Aorta (tissue), 5 donors: ENCODE measurements around the gene SP1. TPM values are rescaled to one million over a fixed set of nuclear protein-coding genes. Genes with fewer than 3 reads are reported as not detected.
"Not testable (repeated sequence)": the region's sequence is repeated elsewhere in the genome, so short reads cannot be mapped to it uniquely, and the experiment has no call there.

Experiments
- ATAC-seq: fragments of 200-7000 bp; cut with Tn5 transposase; one replicate; pipeline ENCODE4 v1.9.1; 2022; ENCODE audit warnings: moderate library complexity; ENCODE audit not compliant: low FRiP score
- DNase-seq, 2 donors: peaks; one replicate each; pipeline ENCODE4 v3.0.0-alpha.2; 2020
- H3K27ac ChIP-seq, 2 donors: one replicate each; pipeline ENCODE4 v1.5.1; 2013; ENCODE audit warnings: low read length in 2 of 2, mild to moderate bottlenecking in 2 of 2, moderate library complexity in 2 of 2, control low read depth in 1 of 2, inconsistent platforms in 1 of 2, low read depth in 1 of 2
- H3K27me3 ChIP-seq, 2 donors: one replicate each; pipeline ENCODE4 v1.6.1; 2013; ENCODE audit warnings: control low read depth in 1 of 2, low read length in 1 of 2, mild to moderate bottlenecking in 1 of 2, moderate library complexity in 1 of 2; ENCODE audit not compliant: insufficient read depth in 2 of 2, control insufficient read depth in 1 of 2
- H3K36me3 ChIP-seq, 2 donors: one replicate each; pipeline ENCODE4 v1.6.1; 2013; ENCODE audit warnings: control low read depth in 1 of 2, low read length in 1 of 2, mild to moderate bottlenecking in 1 of 2; ENCODE audit not compliant: insufficient read depth in 2 of 2, control insufficient read depth in 1 of 2
- H3K4me1 ChIP-seq, 2 donors: one replicate each; pipeline ENCODE4 v1.6.1; 2013; ENCODE audit warnings: low read length in 2 of 2, control low read depth in 1 of 2, mild to moderate bottlenecking in 1 of 2, moderate library complexity in 1 of 2; ENCODE audit not compliant: insufficient read depth in 2 of 2, control insufficient read depth in 1 of 2
- H3K4me3 ChIP-seq, 2 donors: one replicate each; pipeline ENCODE4 v1.5.1; 2013; ENCODE audit warnings: low read length in 2 of 2, control low read depth in 1 of 2, mild to moderate bottlenecking in 1 of 2
- H3K9me3 ChIP-seq: one replicate; pipeline ENCODE4 v1.6.1; 2013; ENCODE audit warnings: mild to moderate bottlenecking, low read length; ENCODE audit not compliant: control insufficient read depth
- WGBS, 2 donors: extraction: QIAGEN DNeasy Blood & Tissue Kit; methylation state at CpG; one replicate each; pipeline ENCODE4 v1.1.7; 2013; 5-methylcytosine and 5-hydroxymethylcytosine counted together
- intact Hi-C, 2 donors: fragments of 100-400 bp; cut with DNase I; formaldehyde crosslinking; loops; one replicate each; pipeline versions ENCODE4 v1.14.2 to v1.15.0; 2022
- polyA plus RNA-seq, 2 donors: library from polyadenylated mRNA; stranded (reverse); fragments of 200-250 nt; gene quantifications; one replicate each; pipeline ENCODE4 v1.2.3, GENCODE V29; 2013
- total RNA-seq, 2 donors: library from RNA; stranded (reverse); fragmentation: NEBNext Ultra II Directional; extraction: Animal tissue kit (Norgen Biotek cat#: 25700); gene quantifications; one replicate each; pipeline ENCODE4 v1.2.1, GENCODE V29; 2021
- donor health status: healthy with polysubstance abuse.
- donor health status: Bipolar disorder and iron deficiency.
- donor health status: DM: no; HTN: no; CAD: no.
- donor health status: DM: no; HTN: no; CAD: no.
- donor health status: DM: yes; HTN: yes; CAD: no.

Gene SP1
- total and polyA plus RNA-seq, 4 donors = 7.4 to 83.1 (median 40.3) TPM

- WGBS, 2 donors = 85 to 91% methylated on average over 4 of the region's 4 CpGs
- no peak overlapping the region for H3K4me3 ChIP-seq
- H3K4me1 ChIP-seq = no peaks in the 10 kb centered on the region
- H3K36me3 ChIP-seq = no peaks in the 10 kb centered on the region
- no peak for DNase-seq
- no peak for ATAC-seq
- H3K27ac ChIP-seq = no peak overlapping the region
- intact Hi-C loops = no loop called here
- no peaks in the 10 kb centered on the region for H3K27me3 ChIP-seq
- H3K9me3 ChIP-seq = no peaks in the 10 kb centered on the region
Measured at GRCh38 chr12:53388932-53389331, 9.0 kb downstream of the SP1 start.

DNA sequence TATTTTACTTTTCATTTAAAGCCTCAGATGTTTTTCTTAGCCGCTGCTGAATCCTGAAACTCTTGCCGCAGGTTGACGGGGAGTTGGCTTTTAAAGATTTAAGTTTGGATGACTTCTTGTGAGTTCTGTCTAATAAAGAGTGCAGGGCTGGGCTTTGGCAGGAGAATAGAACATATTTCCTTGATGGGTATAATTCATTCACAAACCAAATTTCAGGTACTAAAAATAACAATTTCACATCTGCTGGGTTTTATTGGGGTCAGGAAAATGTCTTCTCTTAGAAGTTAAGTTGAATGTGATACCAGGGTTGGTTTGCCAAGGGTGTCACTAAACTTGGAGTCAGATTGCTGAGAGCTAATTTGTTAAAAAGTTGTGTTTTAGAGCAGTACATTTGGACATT lies 9.7 kb downstream of the SP1 start:
- no peak for ATAC-seq
- H3K36me3 ChIP-seq = no peaks in the 10 kb centered on the region
- H3K27ac ChIP-seq = no peak overlapping the region
- 21 to 30% methylated on average over 3 of the region's 3 CpGs for WGBS, 2 donors
- no peaks in the 10 kb centered on the region for H3K27me3 ChIP-seq
- H3K4me3 ChIP-seq = peak overlapping the region in 1 of 2 donors; percentile 34
- DNase-seq = no peak
- intact Hi-C loops = no loop called here
- H3K4me1 ChIP-seq = no peaks in the 10 kb centered on the region
- H3K9me3 ChIP-seq = no peaks in the 10 kb centered on the region

DNA sequence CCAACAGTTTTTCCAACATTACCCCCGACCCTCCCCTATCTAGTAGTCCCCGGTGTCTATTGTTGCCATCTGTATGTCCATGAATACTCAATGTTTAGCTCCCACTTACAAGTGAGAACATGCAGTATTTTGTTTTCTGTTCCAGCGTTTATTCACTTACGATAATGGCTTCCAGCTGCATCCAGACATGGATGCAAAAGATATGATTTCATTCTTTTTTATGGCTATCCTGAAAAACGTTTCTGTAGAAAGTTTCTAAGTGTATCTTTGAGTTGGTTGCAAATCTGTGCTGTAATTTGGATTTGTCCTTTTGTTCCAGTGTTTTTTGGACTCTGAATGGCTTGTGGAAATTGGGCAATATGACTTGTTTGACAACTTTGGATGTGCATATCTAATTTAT lies 11.7 kb downstream of the SP1 start:
- WGBS, 2 donors = 41% methylated on average over 5 of the region's 5 CpGs
- ATAC-seq (no peak), DNase-seq (no peak)
- Histone ChIP-seq H3K4me1 (no peaks in the 10 kb centered on the region), H3K27me3 (no peaks in the 10 kb centered on the region), H3K27ac (no peak overlapping the region), H3K36me3 (no peaks in the 10 kb centered on the region), H3K4me3 (no peak overlapping the region), H3K9me3 (no peaks in the 10 kb centered on the region)
- intact Hi-C loops = no loop called here

DNA sequence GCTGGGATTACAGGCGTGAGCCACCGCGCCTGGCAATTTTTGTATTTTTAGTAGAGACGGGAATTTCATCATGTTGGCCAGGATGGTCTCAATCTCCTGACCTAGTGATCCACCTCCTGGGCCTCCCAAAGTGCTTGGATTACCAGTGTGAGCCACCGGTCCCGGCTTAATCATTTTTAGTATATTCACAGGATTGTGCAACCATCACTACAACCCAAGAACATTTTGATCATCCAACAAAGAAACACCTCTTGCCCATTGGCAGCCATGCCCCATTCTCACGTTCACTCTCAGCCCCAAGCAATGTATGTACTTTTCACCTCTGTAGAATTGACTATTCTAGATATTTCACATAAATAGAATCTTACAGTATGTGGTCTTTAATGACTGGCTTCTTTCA lies 19.9 kb downstream of the SP1 start:
- Histone ChIP-seq H3K4me3 (no peak overlapping the region), H3K4me1 (no peaks in the 10 kb centered on the region), H3K36me3 (no peaks in the 10 kb centered on the region), H3K27ac (no peak overlapping the region), H3K27me3 (no peaks in the 10 kb centered on the region), H3K9me3 (no peaks in the 10 kb centered on the region)
- intact Hi-C loops = no loop called here
- 96% methylated on average over 7 of the region's 7 CpGs for WGBS, 2 donors
- DNase-seq (no peak), ATAC-seq (no peak)

GRCh38 chr12:53402351-53402750 lies 22.4 kb downstream of the SP1 start:
- H3K9me3 ChIP-seq, ATAC-seq, H3K4me3 ChIP-seq, H3K36me3 ChIP-seq, intact Hi-C loops, H3K27ac ChIP-seq, H3K4me1 ChIP-seq, H3K27me3 ChIP-seq: not testable (repeated sequence)
- peak in 1 of 2 donors; percentile 40 for DNase-seq
- 95 to 97% methylated on average over 16 of the region's 16 CpGs for WGBS, 2 donors

DNA sequence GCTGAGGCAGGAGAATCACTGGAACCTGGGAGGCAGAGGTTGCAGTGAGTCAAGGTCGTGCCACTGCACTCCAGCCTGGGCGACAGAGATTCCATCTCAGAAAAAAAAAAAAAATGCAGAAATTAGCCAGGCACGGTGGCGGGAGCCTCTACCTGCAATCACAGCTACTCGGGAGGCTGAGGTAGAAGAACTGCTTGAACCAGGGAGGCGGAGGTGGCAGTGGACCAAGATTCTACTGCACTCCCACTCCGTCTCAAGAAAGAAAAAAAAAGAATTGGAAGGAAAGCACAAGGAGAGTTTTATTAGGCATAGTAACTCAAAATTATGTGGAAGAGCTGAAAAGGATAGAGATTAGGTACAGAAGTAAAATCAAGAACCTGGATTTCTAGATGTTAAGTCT lies 22.9 kb downstream of the SP1 start:
- Histone ChIP-seq H3K4me3 (no peak overlapping the region), H3K36me3 (no peaks in the 10 kb centered on the region), H3K27ac (no peak overlapping the region), H3K27me3 (no peaks in the 10 kb centered on the region), H3K4me1 (no peaks in the 10 kb centered on the region), H3K9me3 (no peaks in the 10 kb centered on the region)
- WGBS, 2 donors = 39 to 40% methylated on average over 7 of the region's 7 CpGs
- ATAC-seq (no peak), DNase-seq (peak in 1 of 2 donors; percentile 52)
- intact Hi-C loops = no loop called here

- intact Hi-C loops = no loop called here
- Histone ChIP-seq H3K36me3 (peaks cover 7 to 8% of the 10 kb centered on the region in 2 donors), H3K4me1 (peaks cover 0 to 2% of the 10 kb centered on the region in 2 donors), H3K9me3 (no peaks in the 10 kb centered on the region), H3K27me3 (no peaks in the 10 kb centered on the region), H3K27ac (no peak overlapping the region), H3K4me3 (no peak overlapping the region)
- ATAC-seq = no peak
- WGBS, 2 donors = 92 to 93% methylated on average over 5 of the region's 5 CpGs
- peak in 1 of 2 donors; percentile 36 for DNase-seq
Measured at GRCh38 chr12:53410951-53411350, 31.0 kb downstream of the SP1 start.

DNA sequence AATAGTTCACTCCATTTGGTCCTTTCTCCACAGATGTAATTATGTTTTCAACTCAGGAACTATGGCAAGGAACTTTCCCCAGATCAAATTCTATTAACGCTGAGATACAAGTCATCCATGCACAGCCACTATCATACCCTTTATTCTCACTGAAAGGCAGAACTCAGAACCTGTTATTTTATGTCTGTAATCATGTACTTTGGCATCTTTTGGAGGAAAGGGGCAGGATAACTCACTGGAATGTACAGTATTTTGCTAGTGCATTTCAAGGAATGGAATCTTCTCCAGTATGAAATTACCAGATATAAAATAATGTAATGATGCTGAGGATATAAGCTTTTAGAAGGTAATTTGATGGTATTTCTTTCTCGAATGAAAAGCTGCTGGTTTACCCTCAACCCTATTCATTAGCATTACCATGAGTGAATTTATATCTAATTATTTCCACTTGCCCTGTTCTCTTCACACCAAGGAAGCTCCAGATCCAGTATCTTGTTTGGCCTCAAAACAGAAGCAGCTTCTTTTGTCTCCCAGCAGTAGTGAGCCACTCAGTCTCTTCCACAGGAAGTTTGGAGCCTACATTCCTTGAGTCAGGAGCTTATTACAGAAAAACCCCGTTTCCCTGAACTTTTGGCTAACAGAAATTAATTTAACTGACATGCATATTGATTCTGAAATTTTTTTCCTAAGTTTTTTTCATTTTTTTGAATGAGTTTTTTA lies 33.7 kb downstream of the SP1 start:
- intact Hi-C loops = no loop called here
- Histone ChIP-seq H3K4me3 (no peak overlapping the region), H3K4me1 (peaks cover 0 to 2% of the 10 kb centered on the region in 2 donors), H3K27me3 (no peaks in the 10 kb centered on the region), H3K9me3 (no peaks in the 10 kb centered on the region), H3K36me3 (peaks cover 7 to 8% of the 10 kb centered on the region in 2 donors), H3K27ac (no peak overlapping the region)
- WGBS, 2 donors = 70 to 76% methylated on average over 3 of the region's 3 CpGs
- DNase-seq (no peak), ATAC-seq (no peak)

DNA sequence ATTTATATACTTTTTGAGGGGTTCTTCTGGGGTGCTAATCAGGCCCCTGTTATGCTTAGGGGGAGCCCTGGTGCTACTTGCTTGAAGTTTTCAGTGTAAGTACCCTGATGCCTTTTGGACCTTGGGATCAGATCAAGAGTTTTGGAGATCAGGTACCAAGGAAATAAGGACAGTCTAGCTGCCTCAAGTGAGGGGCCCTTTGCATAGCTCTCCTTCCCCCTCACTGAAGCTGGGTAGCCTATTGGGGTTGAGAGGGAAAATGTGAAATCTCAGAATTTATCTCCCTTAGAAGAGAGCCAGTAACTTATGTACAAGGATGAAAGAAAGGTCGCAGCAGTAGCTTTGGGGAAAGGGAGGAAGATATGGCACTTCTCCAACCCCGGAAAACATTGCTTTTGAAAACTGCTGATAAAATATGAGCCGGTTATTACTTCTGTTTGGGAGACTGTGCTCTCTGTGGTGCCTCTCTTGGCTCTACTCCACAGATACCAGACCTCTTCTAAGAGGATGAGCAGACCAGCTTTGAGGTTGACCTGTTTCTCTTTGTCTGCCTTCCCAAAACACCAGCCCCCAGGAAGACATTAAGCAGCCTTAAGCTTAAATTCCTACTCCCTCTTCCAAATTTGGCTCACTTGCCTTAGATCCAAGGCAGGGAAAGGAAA lies 34.9 kb downstream of the SP1 start:
- DNase-seq (no peak), ATAC-seq (no peak)
- WGBS, 2 donors = 11 to 18% methylated on average over 3 of the region's 3 CpGs
- Histone ChIP-seq H3K9me3 (no peaks in the 10 kb centered on the region), H3K36me3 (peaks cover 5 to 8% of the 10 kb centered on the region in 2 donors), H3K27ac (no peak overlapping the region), H3K4me3 (no peak overlapping the region), H3K27me3 (no peaks in the 10 kb centered on the region), H3K4me1 (peaks cover 0 to 2% of the 10 kb centered on the region in 2 donors)
- intact Hi-C loops = no loop called here
